ENCODE measurements around the gene ATG2A. TPM values are rescaled to one million over a fixed set of nuclear protein-coding genes. Genes with fewer than 3 reads are reported as not detected.

The ATG2A gene
- total and polyA plus RNA-seq, 9 of the 15 experiments (the other 6 are each of a cell fraction or from before 2014, with no cell fraction given) = 0.25 to 45.9 (median 5.2) TPM

DNA sequence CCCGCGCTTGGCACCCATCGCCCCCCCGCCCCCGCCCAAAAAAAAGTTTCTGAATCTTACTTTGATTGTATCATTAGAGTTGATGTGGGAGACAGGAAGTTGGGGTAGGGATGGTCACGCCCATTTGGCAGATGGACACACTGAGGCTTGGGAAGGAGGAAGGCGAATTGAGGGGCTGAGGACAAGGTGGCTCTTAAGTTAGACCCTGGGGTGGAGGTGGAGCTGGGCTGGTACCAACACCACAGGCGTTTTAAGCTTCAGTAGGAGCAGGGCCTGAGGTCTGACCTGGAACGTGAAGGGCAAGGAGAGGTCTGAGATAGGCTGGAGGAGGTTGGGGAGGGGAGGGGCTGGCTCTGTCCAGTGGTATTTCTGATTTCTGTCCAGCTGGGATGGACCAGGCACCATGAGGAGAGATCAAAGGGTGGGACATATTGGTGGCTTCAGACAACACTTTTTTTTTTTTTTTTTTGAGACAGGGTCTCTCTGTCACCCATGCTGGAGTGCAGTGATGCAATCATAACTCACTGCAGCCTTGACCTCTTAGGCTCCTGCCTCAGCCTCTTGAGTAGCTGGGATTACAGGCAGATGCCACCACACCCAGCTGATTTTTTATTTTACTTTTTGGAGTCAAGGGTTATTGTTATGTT is 71.8 kb downstream of the ATG2A start (continued):
- TF ChIP-seq, protein P1, sequence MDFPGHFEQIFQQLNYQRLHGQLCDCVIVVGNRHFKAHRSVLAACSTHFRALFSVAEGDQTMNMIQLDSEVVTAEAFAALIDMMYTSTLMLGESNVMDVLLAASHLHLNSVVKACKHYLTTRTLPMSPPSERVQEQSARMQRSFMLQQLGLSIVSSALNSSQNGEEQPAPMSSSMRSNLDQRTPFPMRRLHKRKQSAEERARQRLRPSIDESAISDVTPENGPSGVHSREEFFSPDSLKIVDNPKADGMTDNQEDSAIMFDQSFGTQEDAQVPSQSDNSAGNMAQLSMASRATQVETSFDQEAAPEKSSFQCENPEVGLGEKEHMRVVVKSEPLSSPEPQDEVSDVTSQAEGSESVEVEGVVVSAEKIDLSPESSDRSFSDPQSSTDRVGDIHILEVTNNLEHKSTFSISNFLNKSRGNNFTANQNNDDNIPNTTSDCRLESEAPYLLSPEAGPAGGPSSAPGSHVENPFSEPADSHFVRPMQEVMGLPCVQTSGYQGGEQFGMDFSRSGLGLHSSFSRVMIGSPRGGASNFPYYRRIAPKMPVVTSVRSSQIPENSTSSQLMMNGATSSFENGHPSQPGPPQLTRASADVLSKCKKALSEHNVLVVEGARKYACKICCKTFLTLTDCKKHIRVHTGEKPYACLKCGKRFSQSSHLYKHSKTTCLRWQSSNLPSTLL (IDR thresholded peaks at IDR 0.05) = no peak
- TF ChIP-seq XRCC3 (IDR thresholded peaks at IDR 0.05) = no peak
- no peak for TF ChIP-seq SLC30A9 (CRISPR knock-in tag; IDR thresholded peaks at IDR 0.05)
- TF ChIP-seq, protein P2, sequence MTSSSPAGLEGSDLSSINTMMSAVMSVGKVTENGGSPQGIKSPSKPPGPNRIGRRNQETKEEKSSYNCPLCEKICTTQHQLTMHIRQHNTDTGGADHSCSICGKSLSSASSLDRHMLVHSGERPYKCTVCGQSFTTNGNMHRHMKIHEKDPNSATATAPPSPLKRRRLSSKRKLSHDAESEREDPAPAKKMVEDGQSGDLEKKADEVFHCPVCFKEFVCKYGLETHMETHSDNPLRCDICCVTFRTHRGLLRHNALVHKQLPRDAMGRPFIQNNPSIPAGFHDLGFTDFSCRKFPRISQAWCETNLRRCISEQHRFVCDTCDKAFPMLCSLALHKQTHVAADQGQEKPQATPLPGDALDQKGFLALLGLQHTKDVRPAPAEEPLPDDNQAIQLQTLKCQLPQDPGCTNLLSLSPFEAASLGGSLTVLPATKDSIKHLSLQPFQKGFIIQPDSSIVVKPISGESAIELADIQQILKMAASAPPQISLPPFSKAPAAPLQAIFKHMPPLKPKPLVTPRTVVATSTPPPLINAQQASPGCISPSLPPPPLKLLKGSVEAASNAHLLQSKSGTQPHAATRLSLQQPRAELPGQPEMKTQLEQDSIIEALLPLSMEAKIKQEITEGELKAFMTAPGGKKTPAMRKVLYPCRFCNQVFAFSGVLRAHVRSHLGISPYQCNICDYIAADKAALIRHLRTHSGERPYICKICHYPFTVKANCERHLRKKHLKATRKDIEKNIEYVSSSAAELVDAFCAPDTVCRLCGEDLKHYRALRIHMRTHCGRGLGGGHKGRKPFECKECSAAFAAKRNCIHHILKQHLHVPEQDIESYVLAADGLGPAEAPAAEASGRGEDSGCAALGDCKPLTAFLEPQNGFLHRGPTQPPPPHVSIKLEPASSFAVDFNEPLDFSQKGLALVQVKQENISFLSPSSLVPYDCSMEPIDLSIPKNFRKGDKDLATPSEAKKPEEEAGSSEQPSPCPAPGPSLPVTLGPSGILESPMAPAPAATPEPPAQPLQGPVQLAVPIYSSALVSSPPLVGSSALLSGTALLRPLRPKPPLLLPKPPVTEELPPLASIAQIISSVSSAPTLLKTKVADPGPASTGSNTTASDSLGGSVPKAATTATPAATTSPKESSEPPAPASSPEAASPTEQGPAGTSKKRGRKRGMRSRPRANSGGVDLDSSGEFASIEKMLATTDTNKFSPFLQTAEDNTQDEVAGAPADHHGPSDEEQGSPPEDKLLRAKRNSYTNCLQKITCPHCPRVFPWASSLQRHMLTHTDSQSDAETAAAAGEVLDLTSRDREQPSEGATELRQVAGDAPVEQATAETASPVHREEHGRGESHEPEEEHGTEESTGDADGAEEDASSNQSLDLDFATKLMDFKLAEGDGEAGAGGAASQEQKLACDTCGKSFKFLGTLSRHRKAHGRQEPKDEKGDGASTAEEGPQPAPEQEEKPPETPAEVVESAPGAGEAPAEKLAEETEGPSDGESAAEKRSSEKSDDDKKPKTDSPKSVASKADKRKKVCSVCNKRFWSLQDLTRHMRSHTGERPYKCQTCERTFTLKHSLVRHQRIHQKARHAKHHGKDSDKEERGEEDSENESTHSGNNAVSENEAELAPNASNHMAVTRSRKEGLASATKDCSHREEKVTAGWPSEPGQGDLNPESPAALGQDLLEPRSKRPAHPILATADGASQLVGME (CRISPR knock-in tag; IDR thresholded peaks at IDR 0.05) = no peak
- no peak for TF ChIP-seq ZNF583 (CRISPR knock-in tag; IDR thresholded peaks at IDR 0.05)
- TF ChIP-seq RUNX1 (IDR thresholded peaks at IDR 0.05; ENCODE audit: low read depth) = no peak
- no peak; a peak in 1 of 4 replicates for TF ChIP-seq MAZ (CRISPR knock-in tag; conservative IDR thresholded peaks at IDR 0.05 in 1 of 2, IDR thresholded peaks at IDR 0.05 in 1 of 2)
- no peak for TF ChIP-seq ZFPM2 (CRISPR knock-in tag; IDR thresholded peaks at IDR 0.05)
- no peak for TF ChIP-seq NFXL1 (CRISPR knock-in tag; IDR thresholded peaks at IDR 0.05)
- no peak for TF ChIP-seq ARID2 (IDR thresholded peaks at IDR 0.05)
- no peak for TF ChIP-seq OTX1 (CRISPR knock-in tag; IDR thresholded peaks at IDR 0.05)
- TF ChIP-seq ZBED1 (IDR thresholded peaks at IDR 0.05) = no peak
- TF ChIP-seq HMG20A (CRISPR knock-in tag; conservative IDR thresholded peaks at IDR 0.05) = no peak
- TF ChIP-seq, protein P3, sequence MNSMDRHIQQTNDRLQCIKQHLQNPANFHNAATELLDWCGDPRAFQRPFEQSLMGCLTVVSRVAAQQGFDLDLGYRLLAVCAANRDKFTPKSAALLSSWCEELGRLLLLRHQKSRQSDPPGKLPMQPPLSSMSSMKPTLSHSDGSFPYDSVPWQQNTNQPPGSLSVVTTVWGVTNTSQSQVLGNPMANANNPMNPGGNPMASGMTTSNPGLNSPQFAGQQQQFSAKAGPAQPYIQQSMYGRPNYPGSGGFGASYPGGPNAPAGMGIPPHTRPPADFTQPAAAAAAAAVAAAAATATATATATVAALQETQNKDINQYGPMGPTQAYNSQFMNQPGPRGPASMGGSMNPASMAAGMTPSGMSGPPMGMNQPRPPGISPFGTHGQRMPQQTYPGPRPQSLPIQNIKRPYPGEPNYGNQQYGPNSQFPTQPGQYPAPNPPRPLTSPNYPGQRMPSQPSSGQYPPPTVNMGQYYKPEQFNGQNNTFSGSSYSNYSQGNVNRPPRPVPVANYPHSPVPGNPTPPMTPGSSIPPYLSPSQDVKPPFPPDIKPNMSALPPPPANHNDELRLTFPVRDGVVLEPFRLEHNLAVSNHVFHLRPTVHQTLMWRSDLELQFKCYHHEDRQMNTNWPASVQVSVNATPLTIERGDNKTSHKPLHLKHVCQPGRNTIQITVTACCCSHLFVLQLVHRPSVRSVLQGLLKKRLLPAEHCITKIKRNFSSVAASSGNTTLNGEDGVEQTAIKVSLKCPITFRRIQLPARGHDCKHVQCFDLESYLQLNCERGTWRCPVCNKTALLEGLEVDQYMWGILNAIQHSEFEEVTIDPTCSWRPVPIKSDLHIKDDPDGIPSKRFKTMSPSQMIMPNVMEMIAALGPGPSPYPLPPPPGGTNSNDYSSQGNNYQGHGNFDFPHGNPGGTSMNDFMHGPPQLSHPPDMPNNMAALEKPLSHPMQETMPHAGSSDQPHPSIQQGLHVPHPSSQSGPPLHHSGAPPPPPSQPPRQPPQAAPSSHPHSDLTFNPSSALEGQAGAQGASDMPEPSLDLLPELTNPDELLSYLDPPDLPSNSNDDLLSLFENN (IDR thresholded peaks at IDR 0.05; ENCODE audit: low read depth in 2 of 2, low read length in 2 of 2) = no peak
- TF ChIP-seq KDM4B (IDR thresholded peaks at IDR 0.05; ENCODE audit: borderline replicate concordance in 2 of 2, low read depth in 1 of 2) = no peak
- TF ChIP-seq ELF2 (CRISPR knock-in tag; IDR thresholded peaks at IDR 0.05) = no peak

Measured in K562 (cell line).